Neural crest cell (in vitro differentiated cells): ENCODE data around the gene OLFM1. TPM values are rescaled to one million over a fixed set of nuclear protein-coding genes. Genes with fewer than 3 reads are reported as not detected.

Experiments
- DNase-seq: peaks from one replicate; pipeline ENCODE4 v3.0.0; 2021; ENCODE audit warnings: low read depth, mixed read lengths, low spot score
- H3K27ac Mint-ChIP-seq: one replicate; pipeline ENCODE4 v1.8.0; 2021; ENCODE audit warnings: mild to moderate bottlenecking, mixed read lengths; ENCODE audit not compliant: unreplicated experiment
- H3K27me3 Mint-ChIP-seq: 2 replicates; pipeline ENCODE4 v1.8.0; 2021; ENCODE audit warnings: low read depth, mild to moderate bottlenecking, mixed read lengths
- H3K36me3 Mint-ChIP-seq: 2 replicates; pipeline ENCODE4 v1.8.0; 2021; ENCODE audit warnings: low read depth, mild to moderate bottlenecking, mixed read lengths
- H3K4me1 Mint-ChIP-seq: 2 replicates; pipeline ENCODE4 v1.8.0; 2021; ENCODE audit warnings: mixed read lengths
- H3K4me3 Mint-ChIP-seq: one replicate; pipeline ENCODE4 v1.8.0; 2021; ENCODE audit warnings: mild to moderate bottlenecking, mixed read lengths
- H3K9me3 Mint-ChIP-seq: 2 replicates; pipeline ENCODE4 v1.8.0; 2021; ENCODE audit warnings: mixed read lengths
- CTCF ChIP-seq: fragments of 200-600 bp; sonication (generic); conservative IDR thresholded peaks from 2 replicates; pipeline ENCODE4 v1.5.0; 2021; ENCODE audit warnings: antibody characterized with exemption, mild to moderate bottlenecking
- total RNA-seq: library from RNA; stranded (reverse); gene quantifications from 2 replicates; pipeline ENCODE4 v1.2.1, GENCODE V29; 2021

The OLFM1 gene
- total RNA-seq, 1 donor from 2014 or later: 27.2 TPM

DNA sequence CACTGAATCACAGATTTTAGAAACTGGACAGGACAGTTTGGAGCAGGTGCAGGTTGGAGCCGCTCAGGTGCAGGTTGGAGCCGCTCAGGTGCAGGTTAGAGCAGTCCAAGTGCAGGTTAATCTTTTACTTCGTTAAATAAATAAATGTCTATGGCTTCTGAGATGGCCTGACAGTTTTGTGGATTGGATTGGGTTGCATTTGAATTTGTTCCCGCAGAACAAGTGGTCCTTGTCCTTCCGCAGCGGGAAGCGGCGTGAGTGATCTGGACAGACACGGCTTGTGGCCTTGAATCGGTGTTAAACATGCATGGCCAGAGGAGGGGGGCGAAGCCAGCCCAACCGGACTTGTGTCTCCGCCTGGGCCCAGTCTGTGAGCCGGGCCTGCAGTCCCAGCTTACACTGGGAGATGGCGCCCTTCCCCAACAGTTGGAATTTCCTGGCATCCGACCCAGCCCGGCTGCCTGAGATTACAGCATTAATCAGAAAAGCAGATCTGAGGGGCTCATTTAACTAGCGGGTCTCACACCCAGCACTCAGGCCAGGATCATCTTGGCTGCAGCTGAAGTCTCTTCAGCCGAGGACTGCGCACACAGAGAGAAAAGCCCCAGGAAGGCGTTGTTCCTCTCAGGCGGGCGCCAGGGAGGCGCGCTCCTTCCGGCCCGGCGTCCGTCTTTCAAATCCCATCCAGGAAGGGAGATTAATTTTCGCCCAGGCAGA lies 1.5 kb upstream of the OLFM1 start:
- peak; percentile 95 for DNase-seq
- Mint-ChIP-seq H3K27me3 (peaks cover 61% of the 10 kb centered on the region), H3K27ac (no peak overlapping the region), H3K9me3 (no peaks in the 10 kb centered on the region), H3K4me3 (peak overlapping the region; percentile 84), H3K4me1 (peaks cover 17% of the 10 kb centered on the region), H3K36me3 (no peaks in the 10 kb centered on the region)
- peak; percentile 97 for TF ChIP-seq CTCF

GRCh38 chr9:135086597-135087488 lies 625 bp upstream of the OLFM1 start:
- H3K27me3 Mint-ChIP-seq: peaks cover 68% of the 10 kb centered on the region
- H3K36me3 Mint-ChIP-seq: peaks cover 7% of the 10 kb centered on the region
- H3K27ac Mint-ChIP-seq: no peak overlapping the region
- H3K4me3 Mint-ChIP-seq: no peak overlapping the region
- TF ChIP-seq CTCF: no peak
- peaks cover 17% of the 10 kb centered on the region for H3K4me1 Mint-ChIP-seq
- DNase-seq: no peak
- peaks cover 4% of the 10 kb centered on the region for H3K9me3 Mint-ChIP-seq

GRCh38 chr9:135087899-135088347 lies 455 bp downstream of the OLFM1 start:
- Mint-ChIP-seq H3K27me3 (peaks cover 67% of the 10 kb centered on the region), H3K4me1 (peaks cover 17% of the 10 kb centered on the region), H3K9me3 (peaks cover 4% of the 10 kb centered on the region), H3K36me3 (peaks cover 8% of the 10 kb centered on the region), H3K27ac (no peak overlapping the region), H3K4me3 (no peak overlapping the region)
- no peak for TF ChIP-seq CTCF
- DNase-seq: no peak

GRCh38 chr9:135088348-135088978 lies 995 bp downstream of the OLFM1 start:
- DNase-seq: no peak
- peak overlapping the region; percentile 56 for H3K4me3 Mint-ChIP-seq

More at GRCh38 chr9:135088348-135088978, 995 bp downstream of the OLFM1 start:
- H3K27ac Mint-ChIP-seq: no peak overlapping the region
- H3K9me3 Mint-ChIP-seq: peaks cover 4% of the 10 kb centered on the region
- peaks cover 17% of the 10 kb centered on the region for H3K4me1 Mint-ChIP-seq
- peaks cover 67% of the 10 kb centered on the region for H3K27me3 Mint-ChIP-seq
- peaks cover 8% of the 10 kb centered on the region for H3K36me3 Mint-ChIP-seq
- TF ChIP-seq CTCF: no peak
